HG02938 (cell line): ENCODE measurements around the gene KATNAL2.
"Not testable (repeated sequence)": the region's sequence is repeated elsewhere in the genome, so short reads cannot be mapped to it uniquely, and the experiment has no call there.

Experiments
- ATAC-seq: cut with Tn5 transposase; IDR thresholded peaks from one replicate; pipeline ENCODE4 v1.9.1; 2021; ENCODE audit warnings: mild to moderate bottlenecking, moderate library complexity; ENCODE audit not compliant: unreplicated experiment

The KATNAL2 gene

DNA sequence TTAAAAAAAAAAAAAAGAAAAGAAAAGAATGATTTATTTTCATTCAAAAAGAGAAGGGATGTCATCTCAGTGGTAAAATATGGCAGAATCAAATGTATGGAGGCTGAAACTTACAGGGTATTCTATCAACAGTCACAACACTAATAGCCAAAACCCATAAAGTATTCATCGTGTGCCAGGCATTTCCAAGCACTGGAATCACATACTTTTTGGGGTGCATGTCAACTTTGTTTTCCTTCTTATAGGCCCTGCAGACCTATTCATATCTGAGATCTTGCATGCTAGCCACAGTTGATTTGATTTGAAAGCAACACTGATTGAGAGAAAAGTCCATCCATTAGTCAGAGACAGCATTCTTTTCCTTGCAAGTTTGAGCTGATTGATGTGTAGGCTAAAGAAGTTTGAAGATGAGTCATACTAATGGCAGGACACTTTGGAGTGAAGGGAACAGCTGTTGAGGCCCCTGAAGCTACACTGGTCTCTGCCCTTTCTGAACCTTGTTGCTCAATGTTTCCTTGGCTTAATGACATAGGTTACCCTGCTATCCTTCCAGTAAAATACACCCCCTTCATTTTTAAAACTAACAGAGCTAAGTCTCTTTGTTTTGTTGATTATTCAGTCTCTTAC is 22.0 kb downstream of the KATNAL2 start:
- no peak for ATAC-seq

DNA sequence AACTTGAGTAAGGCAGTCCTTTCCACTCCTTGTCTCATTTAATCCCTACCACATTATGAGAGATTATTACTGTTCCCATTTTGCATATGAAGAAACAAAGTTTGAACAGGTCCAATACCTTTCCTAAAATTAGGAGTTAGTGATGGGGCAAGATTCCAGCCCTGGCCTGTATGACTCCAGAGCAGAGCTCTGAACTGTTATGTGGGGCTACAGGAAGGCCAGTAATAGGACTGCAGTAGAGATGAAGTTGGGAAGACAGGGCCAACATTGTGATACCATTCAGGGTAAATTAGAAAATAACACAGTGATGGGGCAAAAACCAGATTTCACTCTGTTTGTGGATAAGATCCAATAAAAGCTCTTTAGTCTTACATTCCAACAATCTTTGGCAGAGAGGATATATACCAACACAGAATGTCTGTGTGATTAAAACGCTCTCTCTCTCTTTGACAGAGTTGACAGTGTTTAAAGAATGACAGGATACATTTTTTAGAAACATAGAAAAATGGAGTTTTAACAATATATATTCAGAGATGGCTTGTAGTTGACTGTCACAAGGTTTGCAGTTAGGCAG is 22.7 kb downstream of the KATNAL2 start:
- ATAC-seq: no peak

DNA sequence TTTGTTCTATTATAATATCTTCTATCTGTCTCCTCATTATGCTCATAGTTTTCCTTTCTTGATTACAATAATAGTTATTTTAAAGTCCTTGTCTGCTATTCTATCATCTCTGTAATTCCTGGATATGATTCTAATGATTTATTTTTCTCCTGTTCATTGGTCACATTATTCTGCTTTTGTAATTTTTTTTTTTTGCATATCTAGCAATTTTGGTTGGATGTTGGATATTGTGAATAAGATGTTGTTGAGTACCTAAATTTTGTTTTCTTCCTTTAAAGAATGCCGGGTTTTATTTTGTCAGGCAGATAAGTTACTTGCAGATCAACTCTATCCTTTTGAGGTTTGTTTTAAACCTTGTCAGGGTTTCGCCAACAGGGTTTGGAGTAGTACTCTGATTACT is 25.2 kb downstream of the KATNAL2 start:
- ATAC-seq: no peak

DNA sequence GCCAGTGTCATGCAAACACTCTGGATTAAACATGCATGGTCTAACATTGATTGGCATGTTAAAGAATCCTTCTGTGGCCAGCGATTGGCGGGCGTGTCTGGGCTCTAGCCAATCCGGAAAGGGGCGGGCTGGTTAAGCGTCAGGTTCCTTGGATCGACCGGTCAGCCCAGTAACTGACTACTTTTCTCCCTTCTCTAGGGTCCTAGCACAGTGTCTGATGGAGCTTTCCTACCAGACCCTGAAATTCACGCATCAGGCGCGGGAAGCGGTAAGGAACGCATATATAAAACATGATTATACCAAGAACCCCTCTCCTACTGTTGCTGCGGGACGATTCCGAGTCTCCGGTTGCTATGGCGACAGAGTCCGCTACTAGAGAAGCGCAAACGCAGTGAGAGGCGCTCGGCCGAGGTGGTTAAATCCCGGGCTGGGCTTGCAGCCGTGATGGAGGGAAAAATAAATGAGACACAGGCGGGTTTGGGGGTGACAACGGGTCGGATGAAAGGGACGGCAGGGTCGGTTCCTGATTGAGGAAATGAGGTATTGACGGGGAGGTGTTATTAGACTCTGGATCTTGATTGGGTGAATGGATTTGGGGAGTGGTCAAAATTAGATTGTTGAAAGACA is 29.4 kb downstream of the KATNAL2 start:
- peak; percentile 95 for ATAC-seq

DNA sequence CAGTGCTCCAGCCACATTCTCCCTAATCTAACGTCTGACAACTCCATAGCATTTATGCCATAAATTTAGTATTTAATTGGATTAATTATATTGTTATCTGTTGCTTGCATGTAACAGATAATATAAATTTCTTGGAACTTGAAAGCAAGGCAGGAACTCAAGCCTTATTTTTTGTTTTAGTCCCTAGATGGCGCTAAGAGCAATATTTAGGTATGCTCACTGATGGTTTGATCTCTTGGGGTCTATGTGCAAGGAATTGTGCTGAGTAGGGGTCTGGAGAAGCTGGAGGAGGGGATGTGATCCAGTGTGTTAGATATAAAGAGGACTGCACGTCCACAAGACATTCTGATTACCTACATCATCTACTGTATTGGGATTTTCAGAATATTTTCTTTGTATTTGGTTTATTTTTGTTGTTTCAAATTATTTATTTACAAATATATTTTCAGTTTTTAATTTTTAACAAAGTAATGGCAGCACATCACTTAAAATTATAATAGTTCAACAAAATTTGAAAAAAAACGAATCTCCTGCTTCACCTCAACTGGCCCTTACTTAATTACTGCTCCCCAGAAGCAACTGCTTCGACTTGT is 32.8 kb downstream of the KATNAL2 start:
- ATAC-seq: no peak

DNA sequence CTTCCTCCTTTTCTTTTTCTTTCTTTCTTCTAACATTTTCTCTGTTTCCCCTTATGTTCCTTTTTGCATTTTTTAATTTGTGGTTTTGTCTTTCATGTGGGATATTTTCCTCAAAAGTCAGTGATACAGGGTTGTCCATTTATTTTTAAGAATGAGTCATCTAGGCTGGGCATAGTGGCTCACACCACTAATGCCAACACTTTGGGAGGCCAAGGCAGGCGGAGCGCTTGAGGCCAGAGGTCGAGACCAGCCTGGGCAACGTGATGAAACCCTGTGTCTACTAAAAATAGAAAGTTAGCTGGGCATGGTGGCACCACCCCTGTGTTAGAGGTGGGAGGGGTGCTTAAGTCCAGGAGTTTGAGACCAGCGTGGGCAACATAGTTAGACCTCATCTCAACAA is 35.8 kb downstream of the KATNAL2 start:
- no peak for ATAC-seq

DNA sequence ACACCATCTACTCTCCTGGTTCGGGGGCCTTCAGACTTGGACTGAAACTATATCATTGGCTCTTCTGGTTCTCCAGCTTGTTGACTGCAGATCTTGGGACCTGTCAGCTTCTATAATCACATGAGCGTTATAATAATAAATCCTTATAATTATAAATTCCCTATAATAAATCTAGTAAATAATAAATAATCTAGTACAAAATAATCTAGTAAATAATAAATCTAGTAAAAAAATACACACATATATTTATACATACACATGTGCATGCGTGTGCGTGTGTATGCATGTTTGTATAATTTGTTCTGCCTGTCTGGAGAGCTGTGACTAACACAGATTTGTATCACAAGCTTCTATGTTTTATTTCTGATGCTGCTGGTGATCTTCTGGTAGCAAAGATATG is 40.8 kb downstream of the KATNAL2 start:
- ATAC-seq: no peak

DNA sequence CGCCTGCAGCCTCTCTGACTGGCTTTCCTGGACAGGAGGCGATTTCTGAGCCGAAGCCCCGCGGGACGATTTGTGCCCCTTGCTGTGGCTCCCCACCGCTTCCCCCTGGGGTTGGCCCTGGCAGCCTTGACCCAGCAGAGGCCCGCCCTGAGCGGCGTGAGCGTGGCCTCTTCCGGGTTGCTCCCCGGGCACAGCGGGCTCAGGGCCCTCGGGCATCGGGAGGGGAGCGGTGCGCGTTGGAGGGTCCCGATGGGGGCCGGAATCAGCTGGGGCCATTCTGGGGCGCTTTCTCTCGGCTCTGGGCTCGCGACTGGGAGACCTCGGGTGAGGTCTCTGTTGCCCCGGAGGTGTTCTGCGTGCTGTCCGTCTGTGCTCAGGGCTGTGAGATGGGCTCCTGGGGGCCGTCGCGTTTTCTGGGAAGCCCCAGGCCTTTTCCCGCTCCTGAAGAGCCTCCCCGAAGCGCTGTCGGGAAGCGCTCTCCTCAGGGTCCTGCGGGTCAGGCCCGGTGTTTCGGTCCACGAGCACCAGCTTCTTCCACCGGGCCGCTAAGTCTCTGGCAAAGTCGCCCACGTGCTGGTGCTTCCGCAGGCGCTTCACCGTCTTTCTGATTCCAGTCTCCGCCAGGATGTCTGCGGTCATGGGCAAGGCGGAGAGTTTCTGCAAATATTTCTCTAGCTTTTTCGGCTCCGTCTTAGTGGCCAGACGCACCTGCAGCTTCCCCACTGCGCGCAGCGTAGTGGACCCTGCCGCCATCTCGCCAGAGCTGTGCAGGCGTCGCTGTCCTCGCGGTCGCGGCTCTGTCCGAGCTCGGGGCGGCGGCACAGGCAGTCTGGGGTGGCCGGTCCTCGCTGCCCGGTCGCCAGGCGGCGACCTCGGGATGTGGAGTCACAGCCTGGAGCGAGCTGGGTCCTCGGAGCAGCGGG is 46.5 kb downstream of the KATNAL2 start:
- not testable (repeated sequence) for ATAC-seq

DNA sequence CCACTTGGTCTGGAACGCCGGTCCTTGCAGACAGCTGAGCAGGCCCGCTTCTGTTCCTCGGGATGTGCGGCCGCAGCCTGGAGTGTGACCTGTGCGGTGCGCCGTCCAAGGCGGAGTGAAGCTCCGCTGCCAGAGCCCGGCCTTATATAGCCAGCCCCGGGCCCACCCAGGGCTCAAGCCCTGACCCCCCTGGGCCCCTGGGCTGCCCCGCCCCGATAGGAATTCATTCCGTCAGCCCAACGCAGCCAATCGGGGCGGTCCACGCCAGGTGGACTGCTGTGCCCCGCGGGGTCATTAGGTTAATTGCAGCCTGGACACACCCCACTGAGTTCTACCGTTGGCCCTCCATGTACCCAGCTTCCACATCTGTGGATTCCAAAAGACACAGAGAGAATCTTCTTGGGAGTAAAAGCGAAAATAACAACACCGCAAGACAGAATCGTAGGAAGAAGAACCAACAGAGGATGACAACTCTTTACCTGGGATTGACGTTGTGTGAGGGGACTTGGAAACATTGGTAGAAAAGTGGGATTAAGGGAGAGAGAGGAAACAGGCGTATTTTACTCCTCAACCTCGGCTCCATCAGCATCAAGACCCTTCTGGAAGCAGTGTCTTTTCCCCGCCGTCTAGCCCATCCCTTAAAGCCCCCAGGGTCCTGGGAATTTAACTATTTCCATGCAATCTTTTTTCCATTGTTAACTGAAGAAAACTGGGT is 47.3 kb downstream of the KATNAL2 start:
- ATAC-seq: not testable (repeated sequence)

DNA sequence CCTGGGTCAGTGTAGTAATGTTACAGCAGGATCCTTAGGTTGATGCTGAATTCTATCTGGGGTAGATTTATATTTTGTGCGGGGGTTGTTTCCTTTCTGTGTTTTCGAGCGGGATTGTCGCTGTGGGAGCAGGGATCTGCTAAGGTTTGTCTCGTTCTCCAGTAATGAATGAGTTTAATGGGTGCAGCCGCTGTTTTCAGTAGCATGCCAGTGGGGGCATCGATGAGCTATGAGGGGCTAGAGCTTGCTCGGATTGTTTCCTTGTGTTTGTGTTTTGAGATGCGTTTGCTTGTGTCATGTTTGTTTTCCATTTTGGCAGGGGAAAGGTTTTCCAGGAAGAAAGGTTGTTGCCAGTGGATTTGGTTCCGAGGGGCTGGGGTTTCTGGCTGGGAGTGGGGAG is 48.9 kb downstream of the KATNAL2 start:
- not testable (repeated sequence) for ATAC-seq

DNA sequence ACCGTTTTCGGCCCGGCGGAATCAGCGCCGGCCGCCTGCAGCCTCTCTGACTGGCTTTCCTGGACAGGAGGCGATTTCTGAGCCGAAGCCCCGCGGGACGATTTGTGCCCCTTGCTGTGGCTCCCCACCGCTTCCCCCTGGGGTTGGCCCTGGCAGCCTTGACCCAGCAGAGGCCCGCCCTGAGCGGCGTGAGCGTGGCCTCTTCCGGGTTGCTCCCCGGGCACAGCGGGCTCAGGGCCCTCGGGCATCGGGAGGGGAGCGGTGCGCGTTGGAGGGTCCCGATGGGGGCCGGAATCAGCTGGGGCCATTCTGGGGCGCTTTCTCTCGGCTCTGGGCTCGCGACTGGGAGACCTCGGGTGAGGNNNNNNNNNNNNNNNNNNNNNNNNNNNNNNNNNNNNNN is 52.1 kb downstream of the KATNAL2 start:
- not testable (repeated sequence) for ATAC-seq

DNA sequence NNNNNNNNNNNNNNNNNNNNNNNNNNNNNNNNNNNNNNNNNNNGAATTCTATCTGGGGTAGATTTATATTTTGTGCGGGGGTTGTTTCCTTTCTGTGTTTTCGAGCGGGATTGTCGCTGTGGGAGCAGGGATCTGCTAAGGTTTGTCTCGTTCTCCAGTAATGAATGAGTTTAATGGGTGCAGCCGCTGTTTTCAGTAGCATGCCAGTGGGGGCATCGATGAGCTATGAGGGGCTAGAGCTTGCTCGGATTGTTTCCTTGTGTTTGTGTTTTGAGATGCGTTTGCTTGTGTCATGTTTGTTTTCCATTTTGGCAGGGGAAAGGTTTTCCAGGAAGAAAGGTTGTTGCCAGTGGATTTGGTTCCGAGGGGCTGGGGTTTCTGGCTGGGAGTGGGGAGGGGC is 102.5 kb downstream of the KATNAL2 start:
- not testable (repeated sequence) for ATAC-seq

DNA sequence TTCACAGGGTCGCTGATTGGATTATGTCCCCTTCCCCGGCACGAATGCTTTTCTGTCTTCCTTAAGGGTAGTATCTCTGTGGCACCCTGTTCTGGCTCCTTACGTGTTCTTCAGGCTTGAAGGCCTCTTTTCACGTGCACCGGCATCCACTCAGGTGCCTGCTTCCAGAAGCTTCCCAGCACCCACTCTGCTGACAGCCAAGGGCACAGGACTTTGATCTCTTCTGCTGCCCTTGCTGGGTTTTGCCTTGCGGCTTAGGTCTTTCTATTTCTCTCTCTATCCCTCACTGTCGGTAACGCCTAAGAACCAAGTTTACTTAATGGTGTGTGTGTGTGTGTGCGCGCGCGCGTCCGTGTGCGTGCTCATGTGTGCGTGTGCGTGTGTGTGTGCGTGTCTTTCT is 103.4 kb downstream of the KATNAL2 start:
- not testable (repeated sequence) for ATAC-seq

DNA sequence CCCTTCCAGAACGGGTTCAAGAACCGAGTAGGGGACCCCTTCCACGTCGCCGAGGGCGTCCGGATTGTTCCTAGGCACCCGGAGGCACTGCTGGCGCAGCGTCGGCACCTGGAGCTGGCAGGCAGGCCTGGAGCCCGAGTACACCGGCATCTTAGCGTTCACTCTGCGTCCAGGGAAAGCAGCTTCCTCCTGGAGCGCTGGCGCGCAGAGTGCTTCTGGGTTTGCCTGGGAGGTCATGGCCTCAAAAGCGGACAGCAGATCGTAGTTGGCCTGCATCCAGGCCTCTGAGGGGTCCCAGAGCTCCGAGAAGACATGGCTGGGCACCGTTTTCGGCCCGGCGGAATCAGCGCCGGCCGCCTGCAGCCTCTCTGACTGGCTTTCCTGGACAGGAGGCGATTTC is 105.4 kb downstream of the KATNAL2 start:
- ATAC-seq: not testable (repeated sequence)

DNA sequence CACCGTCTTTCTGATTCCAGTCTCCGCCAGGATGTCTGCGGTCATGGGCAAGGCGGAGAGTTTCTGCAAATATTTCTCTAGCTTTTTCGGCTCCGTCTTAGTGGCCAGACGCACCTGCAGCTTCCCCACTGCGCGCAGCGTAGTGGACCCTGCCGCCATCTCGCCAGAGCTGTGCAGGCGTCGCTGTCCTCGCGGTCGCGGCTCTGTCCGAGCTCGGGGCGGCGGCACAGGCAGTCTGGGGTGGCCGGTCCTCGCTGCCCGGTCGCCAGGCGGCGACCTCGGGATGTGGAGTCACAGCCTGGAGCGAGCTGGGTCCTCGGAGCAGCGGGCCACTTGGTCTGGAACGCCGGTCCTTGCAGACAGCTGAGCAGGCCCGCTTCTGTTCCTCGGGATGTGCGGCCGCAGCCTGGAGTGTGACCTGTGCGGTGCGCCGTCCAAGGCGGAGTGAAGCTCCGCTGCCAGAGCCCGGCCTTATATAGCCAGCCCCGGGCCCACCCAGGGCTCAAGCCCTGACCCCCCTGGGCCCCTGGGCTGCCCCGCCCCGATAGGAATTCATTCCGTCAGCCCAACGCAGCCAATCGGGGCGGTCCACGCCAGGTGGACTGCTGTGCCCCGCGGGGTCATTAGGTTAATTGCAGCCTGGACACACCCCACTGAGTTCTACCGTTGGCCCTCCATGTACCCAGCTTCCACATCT is 106.5 kb downstream of the KATNAL2 start:
- not testable (repeated sequence) for ATAC-seq

DNA sequence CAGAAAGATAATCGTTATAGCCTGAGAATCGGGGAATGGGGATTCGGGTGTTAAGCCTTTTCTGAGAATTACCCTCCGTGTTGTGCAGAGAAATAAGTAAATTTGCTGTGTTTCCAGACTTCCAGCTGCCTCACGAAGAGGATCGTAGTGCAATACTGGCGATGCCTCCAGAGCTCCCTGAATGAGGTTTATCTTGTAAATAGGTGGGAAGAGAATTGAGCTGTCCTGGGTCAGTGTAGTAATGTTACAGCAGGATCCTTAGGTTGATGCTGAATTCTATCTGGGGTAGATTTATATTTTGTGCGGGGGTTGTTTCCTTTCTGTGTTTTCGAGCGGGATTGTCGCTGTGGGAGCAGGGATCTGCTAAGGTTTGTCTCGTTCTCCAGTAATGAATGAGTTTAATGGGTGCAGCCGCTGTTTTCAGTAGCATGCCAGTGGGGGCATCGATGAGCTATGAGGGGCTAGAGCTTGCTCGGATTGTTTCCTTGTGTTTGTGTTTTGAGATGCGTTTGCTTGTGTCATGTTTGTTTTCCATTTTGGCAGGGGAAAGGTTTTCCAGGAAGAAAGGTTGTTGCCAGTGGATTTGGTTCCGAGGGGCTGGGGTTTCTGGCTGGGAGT is 108.3 kb downstream of the KATNAL2 start:
- ATAC-seq: not testable (repeated sequence)

DNA sequence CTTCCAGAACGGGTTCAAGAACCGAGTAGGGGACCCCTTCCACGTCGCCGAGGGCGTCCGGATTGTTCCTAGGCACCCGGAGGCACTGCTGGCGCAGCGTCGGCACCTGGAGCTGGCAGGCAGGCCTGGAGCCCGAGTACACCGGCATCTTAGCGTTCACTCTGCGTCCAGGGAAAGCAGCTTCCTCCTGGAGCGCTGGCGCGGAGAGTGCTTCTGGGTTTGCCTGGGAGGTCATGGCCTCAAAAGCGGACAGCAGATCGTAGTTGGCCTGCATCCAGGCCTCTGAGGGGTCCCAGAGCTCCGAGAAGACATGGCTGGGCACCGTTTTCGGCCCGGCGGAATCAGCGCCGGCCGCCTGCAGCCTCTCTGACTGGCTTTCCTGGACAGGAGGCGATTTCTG is 111.3 kb downstream of the KATNAL2 start:
- not testable (repeated sequence) for ATAC-seq

DNA sequence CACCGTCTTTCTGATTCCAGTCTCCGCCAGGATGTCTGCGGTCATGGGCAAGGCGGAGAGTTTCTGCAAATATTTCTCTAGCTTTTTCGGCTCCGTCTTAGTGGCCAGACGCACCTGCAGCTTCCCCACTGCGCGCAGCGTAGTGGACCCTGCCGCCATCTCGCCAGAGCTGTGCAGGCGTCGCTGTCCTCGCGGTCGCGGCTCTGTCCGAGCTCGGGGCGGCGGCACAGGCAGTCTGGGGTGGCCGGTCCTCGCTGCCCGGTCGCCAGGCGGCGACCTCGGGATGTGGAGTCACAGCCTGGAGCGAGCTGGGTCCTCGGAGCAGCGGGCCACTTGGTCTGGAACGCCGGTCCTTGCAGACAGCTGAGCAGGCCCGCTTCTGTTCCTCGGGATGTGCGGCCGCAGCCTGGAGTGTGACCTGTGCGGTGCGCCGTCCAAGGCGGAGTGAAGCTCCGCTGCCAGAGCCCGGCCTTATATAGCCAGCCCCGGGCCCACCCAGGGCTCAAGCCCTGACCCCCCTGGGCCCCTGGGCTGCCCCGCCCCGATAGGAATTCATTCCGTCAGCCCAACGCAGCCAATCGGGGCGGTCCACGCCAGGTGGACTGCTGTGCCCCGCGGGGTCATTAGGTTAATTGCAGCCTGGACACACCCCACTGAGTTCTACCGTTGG is 112.4 kb downstream of the KATNAL2 start:
- ATAC-seq: not testable (repeated sequence)

DNA sequence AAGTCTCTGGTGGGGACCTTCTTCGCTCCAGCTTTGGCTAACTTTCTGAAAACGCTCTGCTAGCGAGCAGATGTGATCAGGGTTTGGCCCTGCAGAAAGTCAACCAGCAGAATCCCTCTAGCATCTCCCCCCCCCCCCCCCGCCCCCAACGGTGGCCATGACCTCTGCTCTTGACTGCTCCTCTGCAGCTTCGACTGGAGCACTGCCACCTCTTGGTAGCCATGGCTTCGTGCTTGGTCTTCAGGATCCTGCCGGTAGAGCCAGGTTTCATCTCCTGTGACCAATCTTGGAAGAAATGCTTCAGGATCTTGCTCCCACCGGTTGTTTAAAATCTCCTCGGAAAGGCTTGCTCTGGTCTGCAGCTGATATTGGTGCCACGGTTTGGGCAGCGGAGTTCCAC is 113.5 kb downstream of the KATNAL2 start:
- ATAC-seq: not testable (repeated sequence)
